ENCODE data around the gene PIWIL1.

PIWIL1 gene

GRCh38 chr12:130356222-130356621 lies 18.5 kb downstream of the PIWIL1 start:
- no peak for DNase-seq (ENCODE audit: low read depth)
- H3K4me3 ChIP-seq (ENCODE audit: low read depth, low read length) = no peak overlapping the region
- no peak for TF ChIP-seq CTCF (conservative IDR thresholded peaks at IDR 0.05; ENCODE audit: low read depth, low read length)

- no peak for TF ChIP-seq CTCF (conservative IDR thresholded peaks at IDR 0.05; ENCODE audit: low read depth, low read length)
- H3K4me3 ChIP-seq (ENCODE audit: low read depth, low read length) = no peak overlapping the region
- DNase-seq (ENCODE audit: low read depth) = no peak
Observed at GRCh38 chr12:130357241-130357640, 19.6 kb downstream of the PIWIL1 start.

- TF ChIP-seq CTCF (conservative IDR thresholded peaks at IDR 0.05; ENCODE audit: low read depth, low read length) = no peak
- H3K4me3 ChIP-seq (ENCODE audit: low read depth, low read length) = no peak overlapping the region
- DNase-seq (ENCODE audit: low read depth) = no peak
Observed at GRCh38 chr12:130357729-130358330, 20.1 kb downstream of the PIWIL1 start.

GRCh38 chr12:130362060-130362459 lies 24.4 kb downstream of the PIWIL1 start:
- no peak for DNase-seq (ENCODE audit: low read depth)
- no peak for TF ChIP-seq CTCF (conservative IDR thresholded peaks at IDR 0.05; ENCODE audit: low read depth, low read length)
- H3K4me3 ChIP-seq (ENCODE audit: low read depth, low read length) = no peak overlapping the region

- no peak overlapping the region for H3K4me3 ChIP-seq (ENCODE audit: low read depth, low read length)
- TF ChIP-seq CTCF (conservative IDR thresholded peaks at IDR 0.05; ENCODE audit: low read depth, low read length) = no peak
- no peak for DNase-seq (ENCODE audit: low read depth)
Observed at GRCh38 chr12:130364578-130364977, 26.9 kb downstream of the PIWIL1 start.

GRCh38 chr12:130366159-130366558 lies 28.5 kb downstream of the PIWIL1 start:
- no peak for TF ChIP-seq CTCF (conservative IDR thresholded peaks at IDR 0.05; ENCODE audit: low read depth, low read length)
- no peak for DNase-seq (ENCODE audit: low read depth)
- H3K4me3 ChIP-seq (ENCODE audit: low read depth, low read length) = no peak overlapping the region

- no peak for TF ChIP-seq CTCF (conservative IDR thresholded peaks at IDR 0.05; ENCODE audit: low read depth, low read length)
- DNase-seq (ENCODE audit: low read depth) = no peak
- H3K4me3 ChIP-seq (ENCODE audit: low read depth, low read length) = no peak overlapping the region
Observed at GRCh38 chr12:130367003-130367402, 29.3 kb downstream of the PIWIL1 start.
